GM23338 (cell line): ENCODE measurements around the gene SPATA18. TPM values are rescaled to one million over a fixed set of nuclear protein-coding genes. Genes with fewer than 3 reads are reported as not detected.

Experiments used
- ATAC-seq: fragments of 200-7000 bp; cut with Tn5 transposase; 3 replicates; pipeline ENCODE4 v1.9.1; 2020
- DNase-seq: peaks from one replicate; pipeline ENCODE4 v3.0.0-alpha.2; 2015; ENCODE audit warnings: low spot score
- H2AFZ ChIP-seq: fragments of 200-600 bp; sonication (generic); 2 replicates; pipeline ENCODE4 v1.8.0; 2016; ENCODE audit warnings: antibody characterized with exemption, mild to moderate bottlenecking, moderate library complexity
- H3F3A ChIP-seq: fragments of 200-600 bp; sonication (generic); replicated peaks from 2 replicates; pipeline ENCODE4 v1.8.0; 2017; ENCODE audit warnings: antibody characterized with exemption, mixed run types, low read depth
- H3K27ac ChIP-seq: fragments of 200-600 bp; sonication (generic); 2 replicates; pipeline ENCODE4 v1.6.1; 2016; ENCODE audit warnings: low read depth
- H3K27me3 ChIP-seq: fragments of 200-600 bp; sonication (generic); 2 replicates; pipeline ENCODE4 v1.8.0; 2016; ENCODE audit warnings: mild to moderate bottlenecking, mixed run types, moderate library complexity; ENCODE audit not compliant: insufficient read depth
- H3K36me3 ChIP-seq: fragments of 200-600 bp; sonication (generic); 2 replicates; pipeline ENCODE4 v1.8.0; 2016; ENCODE audit warnings: mild to moderate bottlenecking; ENCODE audit not compliant: insufficient read depth
- H3K4me1 ChIP-seq: fragments of 200-600 bp; sonication (generic); 2 replicates; pipeline ENCODE4 v1.8.0; 2016; ENCODE audit warnings: mild to moderate bottlenecking, moderate library complexity; ENCODE audit not compliant: insufficient read depth
- H3K4me2 ChIP-seq: fragments of 200-600 bp; sonication (generic); 2 replicates; pipeline ENCODE4 v1.7.1; 2017; ENCODE audit warnings: mixed run types
- H3K4me3 ChIP-seq: fragments of 200-600 bp; sonication (generic); 2 replicates; pipeline ENCODE4 v1.6.1; 2016; ENCODE audit warnings: mixed run types
- H3K79me2 ChIP-seq: fragments of 200-600 bp; sonication (generic); replicated peaks from 2 replicates; pipeline ENCODE4 v1.8.0; 2017; ENCODE audit warnings: mild to moderate bottlenecking; ENCODE audit not compliant: insufficient read depth
- H3K9me2 ChIP-seq: fragments of 200-600 bp; sonication (generic); 2 replicates; pipeline ENCODE4 v1.8.0; 2017; ENCODE audit not compliant: insufficient read depth
- H4K20me1 ChIP-seq: fragments of 200-600 bp; sonication (generic); replicated peaks from 2 replicates; pipeline ENCODE4 v1.8.0; 2017; ENCODE audit warnings: mild to moderate bottlenecking; ENCODE audit not compliant: insufficient read depth
- H3K27ac Mint-ChIP-seq: 2 replicates; pipeline ENCODE4 v1.8.0; 2020; ENCODE audit warnings: inconsistent platforms, mild to moderate bottlenecking, moderate library complexity, mixed read lengths
- H3K27me3 Mint-ChIP-seq: 3 replicates; pipeline ENCODE4 v1.8.0; 2022; ENCODE audit warnings: low read depth, mild to moderate bottlenecking, moderate library complexity, mixed read lengths, inconsistent platforms; ENCODE audit not compliant: insufficient read depth, poor library complexity
- H3K36me3 Mint-ChIP-seq: 3 replicates; pipeline ENCODE4 v1.8.0; 2021; ENCODE audit warnings: low read depth, mild to moderate bottlenecking, inconsistent platforms, moderate library complexity, mixed read lengths
- H3K4me1 Mint-ChIP-seq: 3 replicates; pipeline ENCODE4 v1.8.0; 2020; ENCODE audit warnings: mild to moderate bottlenecking, inconsistent platforms, mixed read lengths
- H3K4me3 Mint-ChIP-seq: 3 replicates; pipeline ENCODE4 v1.8.0; 2021; ENCODE audit warnings: moderate library complexity, mild to moderate bottlenecking, inconsistent platforms, mixed read lengths
- H3K9me3 Mint-ChIP-seq: 3 replicates; pipeline ENCODE4 v1.8.0; 2020; ENCODE audit warnings: moderate library complexity, mild to moderate bottlenecking, inconsistent platforms, mixed read lengths
- CREB1 ChIP-seq: fragments of 250-450 bp; sonication (Bioruptor Pico); IDR thresholded peaks from 2 replicates; pipeline ENCODE4 v1.5.0; 2020; ENCODE audit warnings: low read depth, mild to moderate bottlenecking, moderate library complexity
- CTCF ChIP-seq, 2 experiments: fragments of 200-600 bp in 1 of 2; sonication (generic) in 1 of 2; conservative IDR thresholded peaks; 2 replicates each; pipeline versions ENCODE4 v1.5.1 to v1.6.1; 2016 to 2017; ENCODE audit warnings: antibody characterized with exemption in 2 of 2, low read depth in 2 of 2, mild to moderate bottlenecking in 2 of 2, moderate library complexity in 1 of 2
- ETS1 ChIP-seq: IDR thresholded peaks from 2 replicates; pipeline ENCODE4 v1.6.1; 2016; ENCODE audit warnings: antibody characterized with exemption
- EZH2 ChIP-seq: fragments of 200-600 bp; sonication (generic); IDR thresholded peaks from one replicate; pipeline ENCODE4 v1.8.0; 2017; ENCODE audit warnings: antibody characterized with exemption, mild to moderate bottlenecking, low read depth; ENCODE audit not compliant: unreplicated experiment
- EZH2phosphoT487 ChIP-seq: fragments of 200-600 bp; sonication (generic); IDR thresholded peaks from one replicate; pipeline ENCODE4 v1.8.1; 2018; ENCODE audit warnings: antibody characterized with exemption; ENCODE audit not compliant: unreplicated experiment
- JUNB ChIP-seq: IDR thresholded peaks from one replicate; pipeline ENCODE4 v1.6.1; 2016; ENCODE audit warnings: antibody characterized with exemption; ENCODE audit not compliant: unreplicated experiment
- NANOG ChIP-seq: IDR thresholded peaks from 2 replicates; pipeline ENCODE4 v1.6.1; 2016; ENCODE audit warnings: antibody characterized with exemption, borderline replicate concordance
- POLR2AphosphoS5 ChIP-seq: IDR thresholded peaks from 2 replicates; pipeline ENCODE4 v1.6.1; 2016; ENCODE audit warnings: antibody characterized with exemption, low read depth
- REST ChIP-seq: IDR thresholded peaks from one replicate; pipeline ENCODE4 v1.6.1; 2018; ENCODE audit warnings: antibody characterized with exemption; ENCODE audit not compliant: unreplicated experiment
- STAT1 ChIP-seq: IDR thresholded peaks from one replicate; pipeline ENCODE4 v1.6.1; 2016; ENCODE audit warnings: antibody characterized with exemption; ENCODE audit not compliant: unreplicated experiment
- ZNF114 ChIP-seq: fragments of 250-450 bp; sonication (Bioruptor Pico); IDR thresholded peaks from 2 replicates; pipeline ENCODE4 v1.5.0; 2020; ENCODE audit warnings: mild to moderate bottlenecking, moderate library complexity
- ZNF331 ChIP-seq: fragments of 250-450 bp; sonication (Bioruptor Pico); IDR thresholded peaks from 2 replicates; pipeline ENCODE4 v1.5.0; 2020; ENCODE audit warnings: low read depth, mild to moderate bottlenecking, moderate library complexity
- ZNF462 ChIP-seq: fragments of 250-450 bp; sonication (Bioruptor Pico); IDR thresholded peaks from 2 replicates; pipeline ENCODE4 v1.5.0; 2020; ENCODE audit warnings: mild to moderate bottlenecking, moderate library complexity
- polyA plus RNA-seq: library from polyadenylated mRNA; unstranded; fragments of >200 nt; fragmentation: Nextera tagmentation; extraction: Ambion mirVana; gene quantifications from 2 replicates; pipeline ENCODE4 v1.2.1, GENCODE V29; 2016
- total RNA-seq: library from RNA; depleted of rRNA; stranded (reverse); fragments of >200 nt; shearing (Covaris generic); gene quantifications from 2 replicates; pipeline ENCODE4 v1.2.3, GENCODE V29; 2014

SPATA18 gene
- total and polyA plus RNA-seq, 2 experiments from 2014 or later = 1.5 to 2.5 TPM

- H2AFZ ChIP-seq = no peak overlapping the region
- DNase-seq = no peak
- H3K4me1 ChIP-seq = peaks cover 7% of the 10 kb centered on the region; the same call in 1 of the 2 replicates
- H3K27me3 ChIP-seq = peaks cover 12% of the 10 kb centered on the region
- peaks cover 21% of the 10 kb centered on the region for H3K36me3 Mint-ChIP-seq
- H3K27ac Mint-ChIP-seq = no peak overlapping the region
- H3K36me3 ChIP-seq = peaks cover 11% of the 10 kb centered on the region; the same call in 1 of the 2 replicates
- no peak overlapping the region for H3K4me3 Mint-ChIP-seq
- no peaks in the 10 kb centered on the region for H3K9me2 ChIP-seq
- TF ChIP-seq STAT1 = no peak
- no peak for TF ChIP-seq CREB1 (CRISPR knock-in tag)
- no peak for TF ChIP-seq ZNF462 (CRISPR knock-in tag)
- no peak for TF ChIP-seq CTCF (conservative IDR thresholded peaks at IDR 0.05; ENCODE audit: low read depth in 2 of 2)
- no peak for TF ChIP-seq ZNF114 (CRISPR knock-in tag)
- no peak for TF ChIP-seq POLR2AphosphoS5
- TF ChIP-seq JUNB = no peak
- no peak for TF ChIP-seq REST
- TF ChIP-seq EZH2 = no peak
- TF ChIP-seq EZH2phosphoT487 = no peak
- no peak for TF ChIP-seq ETS1
- TF ChIP-seq ZNF331 (CRISPR knock-in tag) = no peak
- TF ChIP-seq NANOG = no peak
- H3K4me2 ChIP-seq = no peak overlapping the region
- peaks cover 40% of the 10 kb centered on the region for H3K79me2 ChIP-seq
- H3K4me3 ChIP-seq = no peak overlapping the region
- H3K9me3 Mint-ChIP-seq = no peaks in the 10 kb centered on the region
- H4K20me1 ChIP-seq = peaks cover 4% of the 10 kb centered on the region; the same call in 1 of the 2 replicates
- H3K27me3 Mint-ChIP-seq = peaks cover 4% of the 10 kb centered on the region
- H3F3A ChIP-seq = no peaks in the 10 kb centered on the region
- H3K27ac ChIP-seq = no peak overlapping the region
- ATAC-seq = no peak
- H3K4me1 Mint-ChIP-seq = peaks cover 22% of the 10 kb centered on the region
These were observed 15.9 kb upstream of the SPATA18 start for GRCh38 chr4:52035190-52035589.
